ENCODE measurements around the gene SMIM33.
"Not testable (repeated sequence)": the region's sequence is repeated elsewhere in the genome, so short reads cannot be mapped to it uniquely, and the experiment has no call there.

The SMIM33 gene

DNA sequence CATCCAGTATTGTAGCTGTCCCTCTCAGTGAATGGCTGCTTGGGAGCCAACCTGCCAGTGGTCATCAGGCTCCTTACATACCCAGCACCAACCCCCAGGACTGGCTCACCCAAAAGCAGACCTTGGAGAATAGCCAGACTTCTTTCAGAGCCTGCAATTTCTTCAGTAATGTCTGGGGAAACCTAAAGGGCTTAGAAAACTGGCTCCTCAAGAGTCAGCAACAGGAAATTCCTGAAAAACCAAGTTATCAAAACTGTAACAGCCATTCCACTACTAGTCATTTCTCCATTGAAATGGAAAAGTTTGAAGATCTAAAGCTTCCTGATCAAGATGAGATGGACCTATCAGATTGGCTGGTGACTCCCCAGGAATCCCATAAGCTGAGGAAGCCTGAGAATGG is 24.0 kb downstream of the SMIM33 start:
- no peak for DNase-seq (ENCODE audit: low read depth in 1 of 2, low spot score in 1 of 2)

DNA sequence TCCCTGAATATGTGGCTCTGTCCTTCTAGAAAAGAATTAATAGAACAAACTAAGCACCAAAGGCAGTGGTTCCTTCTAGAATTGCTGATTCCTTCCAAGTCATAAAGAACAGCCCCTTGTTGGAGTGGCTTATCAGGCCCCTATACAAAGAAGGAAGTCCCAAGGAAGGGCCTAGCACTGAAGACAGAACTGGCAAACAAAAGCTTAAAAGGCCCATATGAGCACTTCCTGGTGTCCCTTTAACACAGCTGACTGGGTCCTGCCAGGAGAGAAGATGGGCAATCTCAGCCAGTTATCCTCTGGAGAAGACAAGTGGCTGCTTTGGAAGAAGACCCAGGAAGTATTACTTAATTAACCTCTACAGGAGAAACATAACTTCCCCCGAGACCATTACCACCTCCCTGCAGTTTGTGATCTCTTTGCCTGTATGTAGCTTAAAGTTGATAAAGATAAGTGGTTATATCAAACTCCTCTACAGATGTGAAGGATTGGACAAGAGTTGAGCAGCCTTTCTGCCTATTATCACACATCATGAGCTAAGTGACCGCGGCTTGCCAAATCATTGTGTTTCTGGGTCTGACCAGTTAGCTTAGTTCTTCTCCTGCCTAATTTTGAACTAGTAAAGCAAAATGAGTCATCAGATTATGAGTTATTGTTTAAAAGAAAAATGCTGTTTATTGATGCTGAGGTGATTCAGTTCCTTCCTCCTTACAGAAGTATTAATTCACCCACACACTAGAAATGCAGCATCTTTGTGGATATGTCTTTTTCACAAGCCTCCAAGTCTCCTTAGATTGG is 25.0 kb downstream of the SMIM33 start:
- Histone ChIP-seq H3K4me3 (replicated peaks; ENCODE audit: insufficient read depth, low read length) (no peak overlapping the region), H3K27ac (replicated peaks) (no peak overlapping the region), H3K27me3 (ENCODE audit: insufficient read depth, poor library complexity, severe bottlenecking) (no peaks in the 10 kb centered on the region)
- DNase-seq (ENCODE audit: low read depth in 1 of 2, low spot score in 1 of 2), result peak in 1 of 2 experiments; percentile 9
- TF ChIP-seq SPI1 (IDR thresholded peaks at IDR 0.05; ENCODE audit: borderline replicate concordance, low read depth), result peak; percentile 46; the same call in 1 of the 2 replicates
- TF ChIP-seq, protein P1, sequence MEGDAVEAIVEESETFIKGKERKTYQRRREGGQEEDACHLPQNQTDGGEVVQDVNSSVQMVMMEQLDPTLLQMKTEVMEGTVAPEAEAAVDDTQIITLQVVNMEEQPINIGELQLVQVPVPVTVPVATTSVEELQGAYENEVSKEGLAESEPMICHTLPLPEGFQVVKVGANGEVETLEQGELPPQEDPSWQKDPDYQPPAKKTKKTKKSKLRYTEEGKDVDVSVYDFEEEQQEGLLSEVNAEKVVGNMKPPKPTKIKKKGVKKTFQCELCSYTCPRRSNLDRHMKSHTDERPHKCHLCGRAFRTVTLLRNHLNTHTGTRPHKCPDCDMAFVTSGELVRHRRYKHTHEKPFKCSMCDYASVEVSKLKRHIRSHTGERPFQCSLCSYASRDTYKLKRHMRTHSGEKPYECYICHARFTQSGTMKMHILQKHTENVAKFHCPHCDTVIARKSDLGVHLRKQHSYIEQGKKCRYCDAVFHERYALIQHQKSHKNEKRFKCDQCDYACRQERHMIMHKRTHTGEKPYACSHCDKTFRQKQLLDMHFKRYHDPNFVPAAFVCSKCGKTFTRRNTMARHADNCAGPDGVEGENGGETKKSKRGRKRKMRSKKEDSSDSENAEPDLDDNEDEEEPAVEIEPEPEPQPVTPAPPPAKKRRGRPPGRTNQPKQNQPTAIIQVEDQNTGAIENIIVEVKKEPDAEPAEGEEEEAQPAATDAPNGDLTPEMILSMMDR (IDR thresholded peaks at IDR 0.05; ENCODE audit: insufficient read depth, low read length), result no peak

More for the DNA sequence above, 24.0 kb downstream of the SMIM33 start:
- no peak overlapping the region for H3K4me3 ChIP-seq (replicated peaks; ENCODE audit: insufficient read depth, low read length)
- TF ChIP-seq GABPA (IDR thresholded peaks at IDR 0.05; ENCODE audit: low read depth) (no peak), POLR2AphosphoS5 (IDR thresholded peaks at IDR 0.05; ENCODE audit: low read depth) (no peak), SPI1 (IDR thresholded peaks at IDR 0.05; ENCODE audit: borderline replicate concordance, low read depth) (no peak)
- TF ChIP-seq, protein P2, sequence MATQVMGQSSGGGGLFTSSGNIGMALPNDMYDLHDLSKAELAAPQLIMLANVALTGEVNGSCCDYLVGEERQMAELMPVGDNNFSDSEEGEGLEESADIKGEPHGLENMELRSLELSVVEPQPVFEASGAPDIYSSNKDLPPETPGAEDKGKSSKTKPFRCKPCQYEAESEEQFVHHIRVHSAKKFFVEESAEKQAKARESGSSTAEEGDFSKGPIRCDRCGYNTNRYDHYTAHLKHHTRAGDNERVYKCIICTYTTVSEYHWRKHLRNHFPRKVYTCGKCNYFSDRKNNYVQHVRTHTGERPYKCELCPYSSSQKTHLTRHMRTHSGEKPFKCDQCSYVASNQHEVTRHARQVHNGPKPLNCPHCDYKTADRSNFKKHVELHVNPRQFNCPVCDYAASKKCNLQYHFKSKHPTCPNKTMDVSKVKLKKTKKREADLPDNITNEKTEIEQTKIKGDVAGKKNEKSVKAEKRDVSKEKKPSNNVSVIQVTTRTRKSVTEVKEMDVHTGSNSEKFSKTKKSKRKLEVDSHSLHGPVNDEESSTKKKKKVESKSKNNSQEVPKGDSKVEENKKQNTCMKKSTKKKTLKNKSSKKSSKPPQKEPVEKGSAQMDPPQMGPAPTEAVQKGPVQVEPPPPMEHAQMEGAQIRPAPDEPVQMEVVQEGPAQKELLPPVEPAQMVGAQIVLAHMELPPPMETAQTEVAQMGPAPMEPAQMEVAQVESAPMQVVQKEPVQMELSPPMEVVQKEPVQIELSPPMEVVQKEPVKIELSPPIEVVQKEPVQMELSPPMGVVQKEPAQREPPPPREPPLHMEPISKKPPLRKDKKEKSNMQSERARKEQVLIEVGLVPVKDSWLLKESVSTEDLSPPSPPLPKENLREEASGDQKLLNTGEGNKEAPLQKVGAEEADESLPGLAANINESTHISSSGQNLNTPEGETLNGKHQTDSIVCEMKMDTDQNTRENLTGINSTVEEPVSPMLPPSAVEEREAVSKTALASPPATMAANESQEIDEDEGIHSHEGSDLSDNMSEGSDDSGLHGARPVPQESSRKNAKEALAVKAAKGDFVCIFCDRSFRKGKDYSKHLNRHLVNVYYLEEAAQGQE (IDR thresholded peaks at IDR 0.05; ENCODE audit: insufficient replicate concordance, low read depth), result no peak
- TF ChIP-seq, protein P1 (IDR thresholded peaks at IDR 0.05; ENCODE audit: insufficient read depth, low read length), result no peak
- H3K27ac ChIP-seq (replicated peaks), result no peak overlapping the region
- H3K27me3 ChIP-seq (ENCODE audit: insufficient read depth, poor library complexity, severe bottlenecking), result no peaks in the 10 kb centered on the region

DNA sequence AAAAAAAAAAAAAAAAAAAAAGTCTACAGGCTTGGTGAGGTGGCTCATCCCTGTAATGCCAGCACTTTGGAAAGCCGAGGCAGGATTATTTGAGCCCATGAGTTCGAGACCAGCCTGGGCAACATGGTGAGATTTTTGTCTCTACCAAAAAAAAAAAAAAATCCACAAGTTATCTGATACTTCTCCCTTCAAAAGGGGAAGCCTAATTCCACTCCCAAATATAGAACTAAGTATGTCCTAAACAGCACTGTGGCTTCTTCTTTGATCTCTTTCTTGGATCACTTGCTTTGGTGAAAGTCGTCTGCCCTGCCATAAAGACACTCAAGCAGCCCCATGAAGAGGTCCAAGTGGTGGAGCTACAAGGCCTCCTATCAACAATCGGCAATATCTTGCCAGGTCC is 30.6 kb downstream of the SMIM33 start:
- no peaks in the 10 kb centered on the region for H3K27me3 ChIP-seq (ENCODE audit: insufficient read depth, poor library complexity, severe bottlenecking)
- no peak overlapping the region for H3K4me3 ChIP-seq (replicated peaks; ENCODE audit: insufficient read depth, low read length)
- DNase-seq (ENCODE audit: low read depth in 1 of 2, low spot score in 1 of 2), result no peak
- H3K27ac ChIP-seq (replicated peaks), result no peak overlapping the region
- no peak for TF ChIP-seq POLR2AphosphoS5 (IDR thresholded peaks at IDR 0.05; ENCODE audit: low read depth)
- TF ChIP-seq SPI1 (IDR thresholded peaks at IDR 0.05; ENCODE audit: borderline replicate concordance, low read depth), result peak; percentile 63; the same call in 1 of the 2 replicates
- TF ChIP-seq, protein P2 (IDR thresholded peaks at IDR 0.05; ENCODE audit: insufficient replicate concordance, low read depth), result no peak
- TF ChIP-seq, protein P1 (IDR thresholded peaks at IDR 0.05; ENCODE audit: insufficient read depth, low read length), result no peak

DNA sequence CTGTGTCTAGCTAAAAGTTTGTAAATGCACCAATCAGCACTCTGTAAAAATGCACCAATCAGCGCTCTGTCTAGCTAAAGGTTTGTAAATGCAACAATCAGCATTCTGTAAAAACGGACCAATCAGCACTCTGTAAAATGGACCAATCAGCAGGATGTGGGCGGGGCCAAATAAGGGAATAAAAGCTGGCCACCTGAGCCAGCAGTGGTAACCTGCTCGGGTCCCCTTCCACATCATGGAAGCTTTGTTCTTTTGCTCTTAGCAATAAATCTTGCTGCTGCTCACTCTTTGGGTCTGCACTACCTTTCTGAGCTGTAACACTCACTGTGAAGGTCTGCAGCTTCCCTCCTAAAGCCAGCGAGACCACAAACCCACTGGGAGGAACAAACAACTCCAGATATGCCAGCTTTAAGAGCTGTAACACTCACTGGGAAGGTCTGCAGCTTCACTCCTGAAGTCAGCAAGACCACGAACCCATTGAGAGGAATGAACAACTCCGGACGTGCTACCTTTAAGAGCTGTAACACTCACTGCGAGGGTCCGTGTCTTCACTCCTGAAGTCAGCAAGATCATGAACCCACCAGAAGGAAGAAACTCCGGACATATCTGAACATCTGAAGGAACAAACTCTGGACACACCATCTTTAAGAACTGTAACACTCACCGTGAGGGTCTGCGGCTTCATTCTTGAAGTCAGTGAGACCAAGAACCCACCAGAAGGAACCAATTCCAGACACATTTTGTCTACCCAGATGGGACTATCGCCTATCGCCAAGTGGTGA is 32.4 kb downstream of the SMIM33 start:
- DNase-seq (ENCODE audit: low read depth in 1 of 2, low spot score in 1 of 2); H3K27ac ChIP-seq (replicated peaks); H3K4me3 ChIP-seq (replicated peaks; ENCODE audit: insufficient read depth, low read length); H3K27me3 ChIP-seq (ENCODE audit: insufficient read depth, poor library complexity, severe bottlenecking): not testable (repeated sequence)

DNA sequence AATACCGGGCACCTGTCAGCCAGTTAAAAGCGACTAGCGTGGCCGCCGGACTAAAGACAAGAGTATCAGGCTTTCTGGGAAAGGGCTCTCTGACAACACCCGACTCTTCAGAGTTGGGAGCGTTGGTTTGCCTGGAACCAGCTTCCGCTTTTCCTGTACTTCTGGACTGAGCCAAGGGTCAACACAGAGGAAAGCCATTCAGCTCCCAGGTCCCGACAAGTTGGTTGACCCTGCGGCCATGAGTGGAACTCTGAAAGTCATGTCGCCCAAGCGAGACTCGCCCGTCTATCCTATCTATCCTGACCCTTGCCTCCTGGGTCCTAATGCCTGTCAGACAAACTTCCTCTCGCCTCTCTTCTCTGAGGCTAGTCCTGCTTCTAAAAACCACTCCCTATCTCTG is 33.1 kb downstream of the SMIM33 start:
- not testable (repeated sequence) for H3K4me3 ChIP-seq (replicated peaks; ENCODE audit: insufficient read depth, low read length); DNase-seq (ENCODE audit: low read depth in 1 of 2, low spot score in 1 of 2)

DNA sequence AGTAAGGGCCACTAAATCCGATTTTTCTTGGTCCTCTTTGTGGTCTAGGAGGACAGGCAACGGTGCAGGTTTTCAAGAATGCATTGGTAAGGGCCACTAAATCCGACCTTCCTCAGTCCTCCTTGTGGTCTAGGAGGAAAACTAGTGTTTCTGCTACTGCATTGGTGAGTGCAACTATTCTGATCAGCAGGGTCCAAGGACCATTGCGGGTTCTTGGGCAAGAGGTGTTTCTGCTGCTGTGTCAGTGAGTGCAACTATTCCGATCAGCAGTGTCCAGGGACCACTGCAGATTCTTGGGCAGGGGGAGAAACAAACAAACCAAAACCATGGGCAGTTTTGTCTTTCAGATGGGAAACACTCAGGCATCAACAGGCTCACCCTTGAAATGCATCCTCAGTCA is 33.9 kb downstream of the SMIM33 start:
- DNase-seq (ENCODE audit: low read depth in 1 of 2, low spot score in 1 of 2); H3K27me3 ChIP-seq (ENCODE audit: insufficient read depth, poor library complexity, severe bottlenecking); H3K27ac ChIP-seq (replicated peaks); H3K4me3 ChIP-seq (replicated peaks; ENCODE audit: insufficient read depth, low read length): not testable (repeated sequence)

More for the DNA sequence above, 33.1 kb downstream of the SMIM33 start:
- not testable (repeated sequence) for H3K27ac ChIP-seq (replicated peaks); H3K27me3 ChIP-seq (ENCODE audit: insufficient read depth, poor library complexity, severe bottlenecking)
